Fibroblast of lung (primary cell): ENCODE results near the gene KRTAP10-1.

ENCODE experiments used
- EZH2 ChIP-seq: IDR thresholded peaks from 2 replicates; pipeline ENCODE4 v1.5.1; 2012; ENCODE audit warnings: low read length, control low read depth, mild to moderate bottlenecking; ENCODE audit errors: missing control alignments
- TF ChIP-seq, protein P1 (sequence below), 2 donors: IDR thresholded peaks in 1 of 2; conservative IDR thresholded peaks in 1 of 2; 1 replicate in 1 of 2; 2 replicates in 1 of 2; pipeline ENCODE4 v1.5.1; 2011 to 2012; ENCODE audit warnings: low read length in 2 of 2, control low read depth in 1 of 2, inconsistent platforms in 1 of 2, low read depth in 1 of 2, mild to moderate bottlenecking in 1 of 2

DNA sequence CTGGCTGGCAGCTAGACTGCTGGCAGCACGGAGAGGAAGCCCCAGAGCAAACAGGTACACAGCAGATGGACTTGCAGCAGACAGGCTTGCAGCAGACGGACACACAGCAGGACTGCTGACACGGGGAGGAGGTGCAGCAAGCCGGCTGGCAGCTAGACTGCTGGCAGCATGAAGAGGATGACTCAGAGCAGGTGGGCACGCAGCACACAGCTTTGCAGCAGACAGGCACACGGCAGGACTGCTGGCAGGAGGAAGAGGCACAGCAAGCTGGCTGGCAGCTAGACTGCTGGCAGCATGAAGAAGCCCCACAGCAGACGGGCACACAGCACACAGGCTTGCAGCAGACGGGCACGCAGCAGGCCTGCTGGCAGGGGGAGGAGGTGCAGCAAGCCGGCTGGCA lies 10.8 kb upstream of the KRTAP10-1 start:
- TF ChIP-seq, protein P1, sequence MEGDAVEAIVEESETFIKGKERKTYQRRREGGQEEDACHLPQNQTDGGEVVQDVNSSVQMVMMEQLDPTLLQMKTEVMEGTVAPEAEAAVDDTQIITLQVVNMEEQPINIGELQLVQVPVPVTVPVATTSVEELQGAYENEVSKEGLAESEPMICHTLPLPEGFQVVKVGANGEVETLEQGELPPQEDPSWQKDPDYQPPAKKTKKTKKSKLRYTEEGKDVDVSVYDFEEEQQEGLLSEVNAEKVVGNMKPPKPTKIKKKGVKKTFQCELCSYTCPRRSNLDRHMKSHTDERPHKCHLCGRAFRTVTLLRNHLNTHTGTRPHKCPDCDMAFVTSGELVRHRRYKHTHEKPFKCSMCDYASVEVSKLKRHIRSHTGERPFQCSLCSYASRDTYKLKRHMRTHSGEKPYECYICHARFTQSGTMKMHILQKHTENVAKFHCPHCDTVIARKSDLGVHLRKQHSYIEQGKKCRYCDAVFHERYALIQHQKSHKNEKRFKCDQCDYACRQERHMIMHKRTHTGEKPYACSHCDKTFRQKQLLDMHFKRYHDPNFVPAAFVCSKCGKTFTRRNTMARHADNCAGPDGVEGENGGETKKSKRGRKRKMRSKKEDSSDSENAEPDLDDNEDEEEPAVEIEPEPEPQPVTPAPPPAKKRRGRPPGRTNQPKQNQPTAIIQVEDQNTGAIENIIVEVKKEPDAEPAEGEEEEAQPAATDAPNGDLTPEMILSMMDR (conservative IDR thresholded peaks at IDR 0.05 in 1 of 2, IDR thresholded peaks at IDR 0.05 in 1 of 2; ENCODE audit: low read depth in 1 of 2, low read length in 2 of 2): no peak
- no peak for TF ChIP-seq EZH2
